IPS-NIHi7 (cell line): ENCODE data around the gene PLA2G4E.

Experiments
- DNase-seq: peaks from one replicate; pipeline ENCODE4 v3.0.0; 2012; ENCODE audit warnings: mixed read lengths; ENCODE audit errors: extremely low spot score

PLA2G4E gene

GRCh38 chr15:42021593-42021992 lies 751 bp upstream of the PLA2G4E start:
- DNase-seq, result no peak

DNA sequence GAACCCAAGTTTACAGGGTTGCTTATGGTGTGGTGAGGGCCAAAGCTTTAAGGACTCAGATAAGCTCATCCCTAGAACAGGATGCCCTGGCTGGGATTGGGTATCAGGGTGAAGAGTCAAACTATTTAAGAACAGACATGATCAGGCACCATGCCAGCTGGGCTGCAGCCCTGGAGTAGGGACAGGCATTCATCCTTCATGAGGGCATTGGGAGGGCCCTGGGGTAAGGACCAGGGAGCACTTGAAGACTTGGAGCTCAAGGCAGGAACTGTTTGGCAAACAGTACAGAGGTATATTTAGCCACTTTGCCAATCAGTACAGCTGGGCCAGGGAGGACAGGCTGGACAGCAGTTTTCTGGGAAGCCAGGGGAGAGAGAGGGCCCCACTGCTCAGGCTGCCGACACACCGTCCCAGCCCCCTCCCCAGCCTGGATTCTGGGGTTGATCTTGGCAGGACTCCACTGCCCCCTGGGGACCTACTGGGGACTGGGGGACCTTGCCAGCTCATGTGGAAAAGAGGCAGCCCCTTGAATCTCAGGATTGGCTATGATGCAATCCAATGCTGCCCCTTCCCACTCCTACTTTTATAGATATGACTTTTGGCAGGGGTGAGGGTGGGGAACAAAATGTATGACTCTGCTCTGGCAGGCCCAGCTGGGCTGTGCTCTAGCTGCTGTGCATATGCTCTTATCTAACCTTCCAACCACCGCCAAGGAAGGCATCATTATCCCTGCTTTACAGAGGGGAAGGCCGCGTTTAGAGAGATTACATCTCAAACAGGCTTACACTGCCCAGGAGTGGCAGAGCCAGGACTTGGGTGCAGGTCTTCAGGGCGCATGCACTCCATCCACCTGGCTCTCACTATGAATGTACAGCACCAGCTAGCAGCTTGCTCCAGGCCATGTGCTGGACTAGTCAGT lies 2.3 kb downstream of the PLA2G4E start:
- no peak for DNase-seq

DNA sequence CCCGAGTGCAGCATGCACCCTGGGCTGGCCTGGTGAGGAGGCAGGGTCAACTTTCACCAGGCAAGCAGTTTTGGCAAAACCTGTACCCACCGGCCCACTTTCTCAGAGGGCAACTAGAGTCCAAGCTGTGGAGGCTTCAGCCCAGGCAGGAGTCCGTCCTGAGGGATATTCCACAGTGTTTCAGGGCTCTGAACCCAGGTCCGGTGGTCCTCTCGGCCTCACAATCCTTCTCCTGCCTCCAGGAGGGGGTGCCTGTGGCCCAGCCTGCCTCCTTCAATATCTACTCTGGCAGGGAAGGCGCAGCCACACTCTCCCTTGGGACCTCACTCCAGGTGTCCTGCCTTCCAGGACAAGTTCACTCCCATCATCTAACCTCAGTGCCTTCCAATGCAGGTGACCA lies 3.9 kb downstream of the PLA2G4E start:
- DNase-seq, result no peak

DNA sequence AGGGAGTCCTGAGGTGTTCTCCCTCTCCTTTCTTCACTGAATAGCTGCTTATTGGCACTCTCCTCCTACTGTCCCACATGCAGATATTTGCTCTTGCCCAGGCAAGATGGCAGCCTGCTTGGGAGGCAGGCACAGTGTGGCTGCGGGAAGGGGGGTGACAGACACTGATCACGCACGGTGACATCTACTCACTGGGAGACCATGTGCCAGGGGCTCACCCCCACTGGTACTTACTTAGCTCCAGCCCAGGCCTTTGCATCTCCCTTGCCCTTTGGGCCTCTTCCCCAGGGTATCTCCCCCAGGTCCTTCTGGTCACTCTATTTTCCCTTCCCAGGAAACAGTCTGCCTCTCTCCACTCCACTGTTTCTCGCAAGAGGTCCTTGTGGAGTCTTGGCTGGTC lies 6.4 kb downstream of the PLA2G4E start:
- no peak for DNase-seq

GRCh38 chr15:42012928-42013482 lies 7.8 kb downstream of the PLA2G4E start:
- DNase-seq, result no peak

DNA sequence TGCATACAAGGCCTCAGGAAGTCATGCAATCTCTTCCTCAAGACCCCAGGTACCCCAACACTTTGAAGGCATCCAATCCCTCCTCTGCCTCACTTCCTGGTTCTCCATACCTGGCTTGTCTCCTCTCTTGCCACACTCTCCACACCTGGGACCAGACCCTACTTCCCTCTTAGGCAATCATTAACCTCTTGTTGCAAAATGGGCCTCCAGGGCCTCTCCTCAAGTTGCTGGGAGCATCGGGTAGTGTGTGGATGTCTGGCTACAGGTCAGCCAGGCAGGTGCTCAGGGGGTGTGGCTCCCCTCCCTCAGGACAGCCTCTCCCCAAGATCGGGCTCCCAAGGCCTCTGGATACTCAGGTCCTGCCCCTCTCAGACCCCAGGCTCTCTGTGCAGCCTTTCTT lies 8.6 kb downstream of the PLA2G4E start:
- no peak for DNase-seq

GRCh38 chr15:42011074-42011473 lies 9.8 kb downstream of the PLA2G4E start:
- DNase-seq, result no peak

GRCh38 chr15:42010434-42010833 lies 10.4 kb downstream of the PLA2G4E start:
- DNase-seq, result no peak

GRCh38 chr15:42009474-42009873 lies 11.4 kb downstream of the PLA2G4E start:
- DNase-seq, result no peak

DNA sequence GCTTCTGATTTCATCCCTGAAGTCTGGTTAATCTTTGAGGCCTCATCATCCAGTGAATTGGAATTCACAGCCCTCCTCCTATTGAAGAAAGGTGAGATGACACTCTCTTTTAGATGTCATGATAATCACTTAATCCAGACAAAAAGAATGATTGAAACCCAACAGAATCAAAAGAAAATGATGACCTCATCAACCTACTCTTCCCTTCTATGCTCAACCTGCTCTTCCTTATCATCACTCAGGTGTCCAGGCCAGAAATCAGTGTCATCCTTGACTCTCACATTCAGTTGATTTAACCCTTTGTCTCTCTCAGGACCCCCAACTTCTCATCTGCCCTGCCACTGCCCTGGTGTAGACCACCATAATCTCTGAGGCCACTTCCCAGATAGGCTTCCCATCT lies 11.8 kb downstream of the PLA2G4E start:
- DNase-seq, result no peak

- DNase-seq, result no peak
Measured at GRCh38 chr15:42007386-42007785, 13.5 kb downstream of the PLA2G4E start.

- no peak for DNase-seq
Measured at GRCh38 chr15:42002333-42002732, 18.5 kb downstream of the PLA2G4E start.

- DNase-seq, result no peak
Measured at GRCh38 chr15:42001236-42001635, 19.6 kb downstream of the PLA2G4E start.

DNA sequence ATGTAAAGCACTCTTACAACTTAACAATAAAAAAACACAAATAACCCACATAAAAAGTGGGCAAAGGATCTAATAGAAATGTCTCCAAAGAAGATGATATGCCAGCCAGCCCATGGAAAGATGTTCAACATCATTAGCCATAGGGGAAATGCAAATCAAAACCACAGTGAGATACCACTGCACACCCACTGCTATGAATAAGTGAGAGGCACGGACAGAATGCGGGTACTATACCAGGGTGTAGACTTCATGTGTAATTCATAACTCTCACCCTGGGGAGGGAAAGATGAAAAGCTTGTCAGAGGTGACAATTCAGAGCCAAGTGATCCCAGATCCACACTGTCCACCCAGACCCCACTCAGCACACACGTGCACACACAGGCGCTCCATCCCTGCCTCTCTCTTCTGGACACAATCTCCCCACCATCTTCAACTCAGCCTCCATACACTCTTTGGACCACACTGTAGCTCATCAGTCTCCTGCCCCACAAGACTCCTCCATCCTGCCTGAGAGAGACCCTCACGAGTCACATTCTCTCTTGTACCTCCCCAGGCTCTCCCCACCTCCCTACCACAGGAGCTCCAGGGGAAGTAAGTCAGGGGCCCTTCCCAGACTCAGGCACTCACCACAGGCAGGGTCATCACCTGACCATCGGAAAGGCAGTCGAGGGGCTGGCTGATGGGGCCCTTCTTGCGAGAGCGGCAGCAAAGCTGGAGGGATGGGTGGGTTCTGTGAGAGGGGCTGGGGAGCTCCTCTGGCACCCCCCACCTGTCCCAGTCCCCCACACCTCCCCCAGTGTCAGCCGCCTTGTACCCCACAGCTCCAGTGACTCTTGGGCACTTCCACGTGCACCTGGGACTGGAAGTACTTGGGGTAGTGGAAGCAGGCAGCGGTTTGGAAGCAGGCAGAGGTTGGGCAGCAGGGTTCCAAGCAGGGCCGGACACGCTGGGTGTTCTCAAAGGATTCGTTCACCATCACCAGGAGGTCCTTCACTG lies 21.3 kb downstream of the PLA2G4E start:
- no peak for DNase-seq

DNA sequence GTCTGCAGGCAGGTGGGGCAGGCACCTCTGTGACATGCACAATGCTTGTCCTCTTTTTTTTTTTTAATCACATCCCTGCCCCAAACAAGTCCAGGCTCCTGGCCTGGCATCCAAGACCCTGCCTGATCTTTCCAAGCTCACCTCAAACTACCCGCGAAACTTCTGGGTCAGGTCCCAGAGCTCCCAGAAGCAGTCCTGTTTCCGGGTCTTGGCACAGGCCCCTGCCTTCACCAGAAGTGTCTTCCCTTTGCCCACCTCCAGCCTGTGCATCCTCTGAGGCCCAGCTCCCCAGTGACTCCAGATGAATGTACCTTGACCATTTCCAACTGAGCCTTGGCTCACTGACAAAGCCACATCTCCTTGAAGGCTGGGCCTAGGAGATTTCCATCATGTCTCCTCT lies 23.0 kb downstream of the PLA2G4E start:
- no peak for DNase-seq

GRCh38 chr15:41996921-41997592 lies 23.8 kb downstream of the PLA2G4E start:
- no peak for DNase-seq

- no peak for DNase-seq
Measured at GRCh38 chr15:41996376-41996775, 24.5 kb downstream of the PLA2G4E start.

GRCh38 chr15:41995476-41995855 lies 25.4 kb downstream of the PLA2G4E start:
- DNase-seq, result no peak

DNA sequence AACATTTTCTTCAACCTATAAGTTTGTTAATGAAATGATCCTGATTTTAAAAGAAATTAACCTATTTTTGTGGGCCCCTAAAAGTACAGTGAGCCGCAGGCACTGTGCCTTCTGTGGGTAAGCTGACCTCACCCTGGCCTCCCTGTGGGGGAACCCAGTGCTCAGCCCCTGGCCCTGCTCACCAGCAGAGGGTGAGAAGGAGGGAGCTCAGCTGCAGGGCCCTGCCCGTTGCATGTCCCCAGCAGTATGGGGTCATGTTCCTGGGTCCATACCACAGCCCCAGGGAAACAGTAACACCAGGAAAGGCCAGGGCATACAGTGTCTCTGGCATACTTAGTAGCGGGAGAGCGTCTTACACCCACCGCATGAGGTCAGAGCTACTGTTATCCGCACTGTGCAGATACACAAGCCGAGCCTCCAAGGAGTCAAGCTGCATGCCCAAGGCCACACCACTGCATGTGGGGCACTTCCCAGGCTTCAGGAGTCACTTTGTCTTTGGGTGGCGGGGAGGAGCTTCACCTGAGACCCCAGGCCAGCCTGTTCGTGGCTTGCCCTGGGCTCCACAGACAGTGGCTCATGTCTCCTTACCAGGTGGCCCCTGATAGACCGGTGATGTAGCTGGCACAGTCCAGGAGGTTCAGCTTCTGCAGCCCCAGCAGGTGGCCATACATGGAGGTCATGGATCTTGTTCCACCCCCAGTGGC lies 25.9 kb downstream of the PLA2G4E start:
- no peak for DNase-seq

DNA sequence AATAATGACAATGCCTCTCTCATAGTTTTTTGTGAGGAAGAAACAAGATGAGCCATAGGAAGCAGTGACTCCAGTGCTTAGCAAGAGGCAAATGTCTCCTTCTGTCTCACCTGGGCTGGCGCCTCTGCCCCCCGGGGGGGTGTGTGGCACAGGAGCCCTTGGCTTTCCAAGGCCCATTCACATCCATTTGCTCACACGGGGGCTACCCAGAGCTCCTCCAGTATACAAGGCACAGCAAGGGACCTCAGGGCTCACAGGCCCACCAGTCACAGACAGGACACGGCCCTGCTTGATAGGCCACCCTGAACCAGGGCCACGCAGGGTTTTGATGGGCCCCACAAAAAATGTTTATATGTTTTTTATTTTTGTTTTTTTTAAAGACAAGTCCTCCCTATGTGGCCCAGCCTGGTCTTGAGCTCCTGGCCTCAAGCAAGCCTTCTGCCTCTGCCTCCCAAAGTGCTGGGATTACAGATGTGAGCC lies 26.6 kb downstream of the PLA2G4E start:
- no peak for DNase-seq
